Activated CD4-positive, alpha-beta memory T cell treated with anti-CD3 and anti-CD28 coated beads for 36 hours (primary cell): Measurements from ENCODE around the gene CEMP1. TPM values are rescaled to one million over a fixed set of nuclear protein-coding genes. Genes with fewer than 3 reads are reported as not detected.

Experiments used
- microRNA-seq: library from miRNA; unstranded; fragments of <30 nt; microRNA quantifications from one replicate; pipeline ENCODE4 v1.2.0, GENCODE V29; 2022; ENCODE audit warnings: borderline number of aligned reads, borderline microRNAs expressed, borderline replicate concordance
- total RNA-seq, 2 experiments: library from RNA; stranded (reverse); gene quantifications; one replicate each; pipeline ENCODE4 v1.2.3, GENCODE V29; 2021

The CEMP1 gene
- total RNA-seq, 2 experiments from 2014 or later, result not detected

Small RNAs within 50 kb of the gene (microRNA-seq; reads per million reads assigned to microRNA genes)
- gene MIR3178, result not detected

Other genes starting within 250 kb of the CEMP1 start
- gene ABCA3, start 190.7 kb downstream of the CEMP1 start, total RNA-seq, result 1 to 10 TPM; 6.1 to 6.4 TPM
- gene CCNF, start 102.0 kb downstream of the CEMP1 start, total RNA-seq, result 10 to 100 TPM; 53.5 to 54.7 TPM
- 10 to 100 TPM; 23.9 to 24.3 TPM for gene TEDC2, start 71.3 kb downstream of the CEMP1 start, total RNA-seq
- gene NTN3, start 60.1 kb downstream of the CEMP1 start, total RNA-seq, result not detected
- 10 to 100 TPM; 12.2 to 12.4 TPM for gene TBC1D24, start 56.3 kb downstream of the CEMP1 start, total RNA-seq
- 100 to 1,000 TPM; 111 to 115 TPM for gene ATP6V0C, start 17.5 kb downstream of the CEMP1 start, total RNA-seq
- gene AMDHD2, start 11.0 kb downstream of the CEMP1 start, total RNA-seq, result 10 to 100 TPM; 28.3 to 30.5 TPM
- gene PDPK1, start 6.6 kb upstream of the CEMP1 start, total RNA-seq, result 10 to 100 TPM; 42.5 to 42.9 TPM
- 10 to 100 TPM; 61.8 to 62.7 TPM for gene KCTD5, start 151.1 kb upstream of the CEMP1 start, total RNA-seq
- 1 to 10 TPM; 1.6 to 2.4 TPM for gene PRSS27, start 188.8 kb upstream of the CEMP1 start, total RNA-seq
- 100 to 1,000 TPM; 483 to 526 TPM for gene SRRM2, start 221.2 kb upstream of the CEMP1 start, total RNA-seq
- gene ELOB, start 245.9 kb upstream of the CEMP1 start, total RNA-seq, result 100 to 1,000 TPM; 165 to 175 TPM